Caco-2 (cell line): ENCODE measurements around the gene RYR2. TPM values are rescaled to one million over a fixed set of nuclear protein-coding genes. Genes with fewer than 3 reads are reported as not detected.

Experiments used
- BruUV-seq: library from RNA; stranded (reverse); fragments of 400-500 nt; replicated peaks from 2 replicates; lab custom pipeline; 2021; lab: Mats Ljungman, UMichigan
- CTCF ChIA-PET: fragments of 300-600 bp; sonication (Branson Sonifier 250); formaldehyde crosslinking; loops from one replicate; lab custom pipeline; 2022; ENCODE audit warnings: antibody characterized with exemption; lab: Charles Lee
- POLR2A ChIA-PET: fragments of 300-600 bp; sonication (Branson Sonifier 250); formaldehyde crosslinking; loops from one replicate; lab custom pipeline; 2022; ENCODE audit warnings: antibody characterized with exemption; lab: Charles Lee
- DNase-seq, 2 experiments: peaks; one replicate each; pipeline versions ENCODE4 v3.0.0 to v3.0.0-alpha.2; 2020 to 2022
- H3K27me3 ChIP-seq: replicated peaks from 2 replicates; pipeline ENCODE4 v1.6.0; 2011; ENCODE audit warnings: low read length; ENCODE audit not compliant: control insufficient read depth, insufficient read depth
- H3K36me3 ChIP-seq: 2 replicates; pipeline ENCODE4 v1.5.1; 2011; ENCODE audit warnings: low read length; ENCODE audit not compliant: control insufficient read depth, insufficient read depth
- H3K4me1 ChIP-seq: fragments of 250-450 bp; sonication (Bioruptor Pico); 2 replicates; pipeline ENCODE4 v1.5.1; 2020; ENCODE audit warnings: mild to moderate bottlenecking
- H3K4me3 ChIP-seq: 2 replicates; pipeline ENCODE4 v1.5.1; 2011; ENCODE audit warnings: low read depth, mild to moderate bottlenecking, control low read depth, low read length
- H3K9me3 ChIP-seq: fragments of 250-450 bp; sonication (Bioruptor Pico); 2 replicates; pipeline ENCODE4 v1.5.1; 2020; ENCODE audit warnings: mild to moderate bottlenecking, moderate library complexity
- H3K27ac Mint-ChIP-seq: one replicate; pipeline ENCODE4 v1.8.0; 2022; ENCODE audit warnings: mixed read lengths; ENCODE audit not compliant: unreplicated experiment
- H3K27me3 Mint-ChIP-seq: one replicate; pipeline ENCODE4 v1.8.0; 2022; ENCODE audit warnings: mixed read lengths; ENCODE audit not compliant: insufficient read depth, unreplicated experiment
- H3K36me3 Mint-ChIP-seq: one replicate; pipeline ENCODE4 v1.8.0; 2022; ENCODE audit warnings: mild to moderate bottlenecking, mixed read lengths; ENCODE audit not compliant: insufficient read depth, unreplicated experiment
- H3K4me1 Mint-ChIP-seq: one replicate; pipeline ENCODE4 v1.8.0; 2022; ENCODE audit warnings: low read depth, mixed read lengths; ENCODE audit not compliant: unreplicated experiment
- H3K4me3 Mint-ChIP-seq: one replicate; pipeline ENCODE4 v1.8.0; 2022; ENCODE audit warnings: mild to moderate bottlenecking, moderate library complexity, mixed read lengths; ENCODE audit not compliant: unreplicated experiment
- H3K9me3 Mint-ChIP-seq: one replicate; pipeline ENCODE4 v1.8.0; 2022; ENCODE audit warnings: mixed read lengths; ENCODE audit not compliant: unreplicated experiment
- intact Hi-C: fragments of 100-400 bp; cut with micrococcal nuclease; formaldehyde crosslinking; loops from one replicate; pipeline ENCODE4 v1.10.0; 2022; ENCODE audit not compliant: unreplicated experiment
- total RNA-seq: library from RNA; stranded (reverse); gene quantifications from 2 replicates; pipeline ENCODE4 v1.2.3, GENCODE V29; 2022
- TF ChIP-seq, protein P1 (sequence below), 2 experiments: fragments of 200-600 bp in 1 of 2; IDR thresholded peaks; 1 replicate in 1 of 2; 2 replicates in 1 of 2; pipeline versions ENCODE4 v1.5.1 to v1.8.0; 2011 to 2022; ENCODE audit warnings: antibody characterized with exemption in 1 of 2, control low read depth in 1 of 2, inconsistent platforms in 1 of 2, low read depth in 1 of 2, low read length in 1 of 2, mild to moderate bottlenecking in 1 of 2, moderate library complexity in 1 of 2; ENCODE audit not compliant: insufficient read depth in 1 of 2, severe bottlenecking in 1 of 2, unreplicated experiment in 1 of 2

RYR2 gene
- total RNA-seq, 1 experiment from 2014 or later = 3.4 TPM

GRCh38 chr1:237133921-237134320 lies 91.9 kb downstream of the RYR2 start:
- no TSS peak for BruUV-seq
- no peak overlapping the region for H3K4me3 ChIP-seq
- Mint-ChIP-seq H3K27ac (no peak overlapping the region), H3K36me3 (no peaks in the 10 kb centered on the region), H3K27me3 (peaks cover 3% of the 10 kb centered on the region), H3K4me3 (no peak overlapping the region), H3K4me1 (no peaks in the 10 kb centered on the region), H3K9me3 (peaks cover 28% of the 10 kb centered on the region)
- no peaks in the 10 kb centered on the region for H3K36me3 ChIP-seq
- ChIA-PET CTCF (interaction anchor here (0.7 kb wide), 1 partner anchor 139 kb away, joined by 5 read pairs; no protein-coding TSS in a partner anchor), POLR2A (no interaction called here)
- H3K9me3 ChIP-seq = no peaks in the 10 kb centered on the region; the same call in 1 of the 2 replicates
- intact Hi-C loops = no loop called here
- TF ChIP-seq, protein P1, sequence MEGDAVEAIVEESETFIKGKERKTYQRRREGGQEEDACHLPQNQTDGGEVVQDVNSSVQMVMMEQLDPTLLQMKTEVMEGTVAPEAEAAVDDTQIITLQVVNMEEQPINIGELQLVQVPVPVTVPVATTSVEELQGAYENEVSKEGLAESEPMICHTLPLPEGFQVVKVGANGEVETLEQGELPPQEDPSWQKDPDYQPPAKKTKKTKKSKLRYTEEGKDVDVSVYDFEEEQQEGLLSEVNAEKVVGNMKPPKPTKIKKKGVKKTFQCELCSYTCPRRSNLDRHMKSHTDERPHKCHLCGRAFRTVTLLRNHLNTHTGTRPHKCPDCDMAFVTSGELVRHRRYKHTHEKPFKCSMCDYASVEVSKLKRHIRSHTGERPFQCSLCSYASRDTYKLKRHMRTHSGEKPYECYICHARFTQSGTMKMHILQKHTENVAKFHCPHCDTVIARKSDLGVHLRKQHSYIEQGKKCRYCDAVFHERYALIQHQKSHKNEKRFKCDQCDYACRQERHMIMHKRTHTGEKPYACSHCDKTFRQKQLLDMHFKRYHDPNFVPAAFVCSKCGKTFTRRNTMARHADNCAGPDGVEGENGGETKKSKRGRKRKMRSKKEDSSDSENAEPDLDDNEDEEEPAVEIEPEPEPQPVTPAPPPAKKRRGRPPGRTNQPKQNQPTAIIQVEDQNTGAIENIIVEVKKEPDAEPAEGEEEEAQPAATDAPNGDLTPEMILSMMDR (IDR thresholded peaks at IDR 0.05; ENCODE audit: insufficient read depth in 1 of 2, low read depth in 1 of 2, low read length in 1 of 2, severe bottlenecking in 1 of 2, unreplicated experiment in 1 of 2) = no peak
- H3K4me1 ChIP-seq = no peaks in the 10 kb centered on the region
- no peaks in the 10 kb centered on the region for H3K27me3 ChIP-seq
- DNase-seq = no peak

DNA sequence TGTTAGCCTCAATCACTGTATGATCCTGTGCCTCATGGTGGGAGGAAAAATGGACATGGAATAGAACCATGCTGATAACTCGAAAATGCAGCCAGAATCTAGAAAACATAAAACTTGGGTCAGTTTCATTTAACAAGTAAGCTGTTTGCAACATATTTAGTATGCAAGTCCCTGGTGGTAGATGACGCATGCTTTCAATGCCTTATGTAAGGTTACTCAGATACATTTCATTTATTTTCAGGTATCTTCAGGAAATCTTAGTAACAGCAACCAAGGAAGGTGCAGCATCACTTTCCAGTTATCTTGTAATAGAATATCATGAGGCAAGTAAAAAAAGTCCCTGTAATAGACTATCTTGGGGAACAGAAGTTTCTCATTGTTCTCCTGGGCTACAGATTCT lies 92.9 kb downstream of the RYR2 start:
- H3K4me1 ChIP-seq = no peaks in the 10 kb centered on the region
- Mint-ChIP-seq H3K4me1 (no peaks in the 10 kb centered on the region), H3K36me3 (no peaks in the 10 kb centered on the region), H3K27me3 (peaks cover 3% of the 10 kb centered on the region), H3K9me3 (peaks cover 17% of the 10 kb centered on the region), H3K4me3 (no peak overlapping the region), H3K27ac (no peak overlapping the region)
- no peak for DNase-seq
- no peaks in the 10 kb centered on the region for H3K36me3 ChIP-seq
- no peaks in the 10 kb centered on the region; the same call in 1 of the 2 replicates for H3K9me3 ChIP-seq
- POLR2A ChIA-PET = no interaction called here
- no peaks in the 10 kb centered on the region for H3K27me3 ChIP-seq
- TF ChIP-seq, protein P1 (IDR thresholded peaks at IDR 0.05; ENCODE audit: insufficient read depth in 1 of 2, low read depth in 1 of 2, low read length in 1 of 2, severe bottlenecking in 1 of 2, unreplicated experiment in 1 of 2) = no peak
- no peak overlapping the region for H3K4me3 ChIP-seq
- intact Hi-C loops = no loop called here
- no TSS peak for BruUV-seq
- CTCF ChIA-PET = no interaction called here

GRCh38 chr1:237138551-237138950 lies 96.6 kb downstream of the RYR2 start:
- TF ChIP-seq, protein P1 (IDR thresholded peaks at IDR 0.05; ENCODE audit: insufficient read depth in 1 of 2, low read depth in 1 of 2, low read length in 1 of 2, severe bottlenecking in 1 of 2, unreplicated experiment in 1 of 2) = no peak
- H3K36me3 ChIP-seq = no peaks in the 10 kb centered on the region
- ChIA-PET CTCF (no interaction called here), POLR2A (no interaction called here)
- no peaks in the 10 kb centered on the region for H3K9me3 Mint-ChIP-seq
- H3K4me1 ChIP-seq = no peaks in the 10 kb centered on the region
- peaks cover 4% of the 10 kb centered on the region for H3K27me3 Mint-ChIP-seq
- no peaks in the 10 kb centered on the region for H3K9me3 ChIP-seq
- no peaks in the 10 kb centered on the region for H3K4me1 Mint-ChIP-seq
- H3K4me3 ChIP-seq = no peak overlapping the region
- no peaks in the 10 kb centered on the region for H3K36me3 Mint-ChIP-seq
- no TSS peak for BruUV-seq
- H3K27ac Mint-ChIP-seq = no peak overlapping the region
- no peaks in the 10 kb centered on the region for H3K27me3 ChIP-seq
- no peak overlapping the region for H3K4me3 Mint-ChIP-seq
- intact Hi-C loops = no loop called here
- DNase-seq = no peak
